GM19467 (cell line): ENCODE measurements around the gene SMYD3.
A peak's percentile ranks its signal among the peaks of the same experiment; 100 is the strongest.
"Not testable (repeated sequence)": the region's sequence is repeated elsewhere in the genome, so short reads cannot be mapped to it uniquely, and the experiment has no call there.

Source experiments
- ATAC-seq: cut with Tn5 transposase; IDR thresholded peaks from one replicate; pipeline ENCODE4 v1.9.1; 2021; ENCODE audit warnings: mild to moderate bottlenecking, moderate library complexity; ENCODE audit not compliant: unreplicated experiment

SMYD3 gene

DNA sequence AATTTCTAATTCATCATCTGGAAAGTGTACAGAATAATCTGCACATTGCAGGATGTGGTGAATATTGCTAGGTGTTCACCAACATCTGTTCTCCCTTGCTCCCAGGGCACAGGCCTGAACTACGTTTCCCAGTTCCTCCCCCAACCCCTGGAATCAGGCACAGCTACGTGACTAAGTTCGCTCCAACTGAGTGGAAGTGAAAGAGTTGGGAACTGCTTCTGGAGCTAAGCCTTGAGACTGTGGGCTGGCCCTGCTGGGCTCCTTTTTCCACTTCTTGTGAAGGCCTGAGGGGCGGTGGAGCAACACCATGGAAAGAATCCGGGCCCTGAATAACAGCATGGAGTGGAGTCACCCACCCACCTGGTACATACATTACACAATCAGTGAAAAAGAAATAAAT lies 534.6 kb downstream of the SMYD3 start:
- ATAC-seq, result no peak

GRCh38 chr1:245971711-245972085 lies 535.4 kb downstream of the SMYD3 start:
- no peak for ATAC-seq

- ATAC-seq, result not testable (repeated sequence)
Measured at GRCh38 chr1:245971076-245971710, 535.9 kb downstream of the SMYD3 start.

DNA sequence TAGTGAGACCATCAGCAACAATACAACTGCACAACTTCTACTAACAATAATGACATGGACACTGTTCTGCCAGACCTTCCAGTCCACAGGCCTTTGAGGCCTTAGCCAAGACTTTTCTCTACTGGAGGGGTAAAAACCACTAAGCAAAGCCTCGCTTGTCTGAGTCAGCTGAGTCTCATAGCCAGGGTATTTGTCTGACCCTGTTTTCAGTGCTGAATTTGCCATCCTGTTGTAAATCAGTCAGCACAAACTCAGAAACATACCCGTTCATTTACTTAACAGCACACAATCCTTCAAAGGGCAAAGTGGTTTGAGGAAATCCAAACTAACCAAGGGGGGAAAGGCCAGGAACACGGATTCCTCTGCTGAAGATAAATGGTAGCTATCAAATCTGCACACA lies 537.8 kb downstream of the SMYD3 start:
- ATAC-seq, result no peak

- ATAC-seq, result no peak
Measured at GRCh38 chr1:245968775-245969174, 538.3 kb downstream of the SMYD3 start.

DNA sequence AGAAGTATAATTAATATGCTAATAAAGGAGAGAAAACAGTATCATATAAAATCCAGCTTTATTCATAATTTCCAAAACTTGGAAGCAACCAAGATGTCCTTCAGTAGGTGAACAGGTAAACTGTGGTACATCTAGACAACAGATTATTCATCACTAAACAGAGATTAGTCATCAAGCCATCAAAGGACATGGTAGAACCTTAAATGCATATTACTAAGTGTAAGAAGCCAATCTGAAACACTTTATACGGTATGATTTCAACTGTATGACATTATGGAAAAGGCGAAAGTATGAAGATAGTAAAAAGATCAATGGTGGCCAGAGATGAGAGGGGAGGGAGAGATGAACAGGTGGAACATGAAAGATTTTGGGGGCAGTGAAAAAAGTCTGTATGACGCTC lies 541.7 kb downstream of the SMYD3 start:
- no peak for ATAC-seq

DNA sequence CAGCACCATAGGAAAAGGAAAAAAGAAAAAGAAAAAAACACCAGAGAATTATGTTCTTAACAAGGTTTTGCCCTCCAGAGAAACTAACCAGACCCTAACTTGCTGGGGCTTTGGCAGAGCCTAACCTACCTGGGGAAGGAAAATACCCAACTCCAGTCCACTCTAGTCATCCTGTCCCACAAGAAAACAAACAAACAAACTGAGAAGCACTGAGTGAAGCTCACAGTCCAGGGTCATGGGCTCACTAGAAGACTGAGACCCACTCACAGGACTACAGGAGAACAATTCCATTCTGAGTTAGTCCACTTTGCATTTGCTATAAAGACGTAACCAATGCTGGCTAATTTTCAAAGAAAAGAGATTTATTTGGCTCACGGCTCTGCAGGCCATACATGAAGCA lies 543.4 kb downstream of the SMYD3 start:
- no peak for ATAC-seq

- no peak for ATAC-seq
Measured at GRCh38 chr1:245962453-245962852, 544.6 kb downstream of the SMYD3 start.

DNA sequence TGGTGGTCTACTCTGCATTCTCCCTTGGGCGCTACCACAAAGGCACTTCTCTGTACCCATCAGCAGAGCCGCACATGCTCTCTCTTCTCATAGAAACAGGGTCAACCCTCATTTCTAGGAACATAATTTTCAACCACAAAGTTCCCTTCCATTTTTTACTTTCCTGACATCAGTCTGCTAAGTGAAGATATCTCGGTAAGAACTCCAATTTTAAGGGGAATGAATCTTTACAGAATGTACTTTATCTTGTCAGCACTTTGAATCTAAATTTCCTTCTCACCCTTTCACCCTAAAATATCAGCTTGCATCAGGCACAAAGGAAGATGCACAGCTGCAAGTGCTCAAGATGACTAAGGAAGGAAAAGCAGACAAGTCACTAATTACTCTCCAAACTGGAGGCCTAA lies 545.9 kb downstream of the SMYD3 start:
- no peak for ATAC-seq

DNA sequence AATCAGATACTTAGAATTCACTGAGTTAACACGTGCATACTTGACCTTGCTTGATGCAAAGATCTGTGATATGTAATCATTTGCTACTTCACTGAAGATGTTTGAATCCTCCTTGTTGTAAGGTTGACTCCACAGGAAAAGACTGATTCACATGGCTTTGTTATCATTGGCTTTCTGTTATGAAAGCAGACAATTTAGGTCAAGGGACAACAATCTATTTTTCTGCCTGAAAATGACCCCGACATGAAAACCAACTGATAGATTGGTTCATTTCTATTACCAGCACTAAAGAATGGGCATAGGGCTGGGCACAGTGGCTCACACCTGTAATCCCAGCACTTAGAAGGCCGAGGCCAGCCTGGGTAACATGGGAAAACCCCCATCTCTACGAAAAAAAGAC lies 546.9 kb downstream of the SMYD3 start:
- ATAC-seq, result no peak

DNA sequence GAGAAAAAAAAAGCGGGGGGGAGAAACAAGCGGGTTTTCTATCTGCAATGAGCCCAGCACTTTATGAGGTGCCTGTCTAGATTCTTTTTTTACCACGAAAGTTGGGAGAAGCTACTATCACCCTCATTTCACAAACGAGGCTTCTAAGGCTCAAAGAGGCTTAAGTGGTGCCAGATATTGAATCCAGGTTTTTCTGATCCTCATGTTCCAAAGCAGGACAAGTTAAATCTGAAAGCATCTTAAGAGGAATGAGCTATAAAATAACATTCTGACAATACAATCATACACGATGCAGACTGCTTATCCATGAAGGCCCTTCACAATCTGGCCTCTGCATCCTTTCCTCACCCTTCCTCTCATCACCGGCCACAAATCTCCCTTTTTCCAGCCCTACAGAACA lies 549.1 kb downstream of the SMYD3 start:
- ATAC-seq, result no peak

GRCh38 chr1:245957427-245957826 lies 549.7 kb downstream of the SMYD3 start:
- ATAC-seq, result no peak

- ATAC-seq, result no peak
Measured at GRCh38 chr1:245956225-245956624, 550.9 kb downstream of the SMYD3 start.

DNA sequence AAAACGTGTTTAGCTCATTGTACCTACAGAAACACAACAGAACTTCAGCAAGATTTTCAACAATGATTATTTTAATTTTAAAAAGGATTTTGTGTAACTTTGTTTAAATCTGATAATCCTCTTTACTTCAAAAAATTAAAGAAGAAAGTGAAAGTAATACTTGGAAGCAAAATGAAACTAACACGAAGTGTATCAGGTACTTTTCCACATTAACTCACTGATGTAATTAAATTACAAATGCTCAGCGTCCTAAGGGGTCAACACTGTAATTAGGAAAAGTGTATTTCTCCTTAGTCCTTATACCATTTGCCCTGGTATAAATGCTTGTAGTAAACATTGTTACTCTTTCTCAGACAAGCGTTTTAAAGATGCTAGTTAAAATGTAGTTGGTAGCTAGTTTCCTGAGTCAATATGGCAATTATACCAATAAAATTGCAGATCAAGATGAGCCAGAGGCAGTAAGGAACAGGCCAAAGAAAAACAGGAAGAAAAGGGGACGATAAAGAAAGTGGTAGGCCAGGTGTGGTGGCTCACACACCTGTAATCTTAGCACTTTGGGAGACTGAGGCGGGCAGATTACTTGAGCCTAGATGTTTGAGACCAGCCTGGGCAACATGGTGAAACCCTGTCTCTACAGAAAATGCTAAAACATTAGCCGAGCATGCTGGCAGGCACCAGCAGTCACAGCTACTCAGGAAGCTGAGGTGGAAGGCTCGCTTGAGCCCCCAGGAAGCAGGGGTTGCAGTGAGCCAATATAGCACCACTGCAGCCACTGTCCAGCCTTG lies 553.0 kb downstream of the SMYD3 start:
- peak; percentile 51 for ATAC-seq

DNA sequence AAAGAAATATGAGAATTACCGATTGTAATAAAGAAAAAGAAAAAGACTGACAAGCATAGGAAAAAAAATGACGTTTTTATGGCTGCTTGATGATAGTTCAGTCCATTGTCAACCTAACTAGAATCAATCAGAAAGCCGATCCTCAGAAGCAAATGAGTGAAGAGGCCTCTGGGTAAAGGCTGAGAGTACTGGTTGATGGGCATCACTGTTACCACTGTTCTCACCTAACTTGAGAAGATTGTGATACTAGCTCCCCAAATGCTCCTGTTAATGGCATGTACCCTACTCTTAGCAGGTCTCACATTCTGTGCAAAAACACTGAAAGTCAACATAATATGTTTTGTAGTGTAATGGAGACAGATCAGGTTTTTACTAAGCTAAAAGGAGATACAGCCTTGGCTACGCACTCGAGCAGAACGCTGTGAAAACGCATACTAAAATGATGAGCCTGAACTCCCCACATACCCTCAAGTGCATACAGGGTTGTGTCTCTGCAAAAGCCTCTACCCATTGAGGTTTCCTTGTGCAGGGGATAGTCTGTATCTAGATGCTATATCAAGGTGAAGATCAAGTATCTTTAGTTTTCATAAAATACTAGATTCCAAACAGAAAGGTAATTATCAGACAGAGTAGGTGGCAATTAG lies 554.6 kb downstream of the SMYD3 start:
- no peak for ATAC-seq

- no peak for ATAC-seq
Measured at GRCh38 chr1:245948786-245949185, 558.3 kb downstream of the SMYD3 start.

DNA sequence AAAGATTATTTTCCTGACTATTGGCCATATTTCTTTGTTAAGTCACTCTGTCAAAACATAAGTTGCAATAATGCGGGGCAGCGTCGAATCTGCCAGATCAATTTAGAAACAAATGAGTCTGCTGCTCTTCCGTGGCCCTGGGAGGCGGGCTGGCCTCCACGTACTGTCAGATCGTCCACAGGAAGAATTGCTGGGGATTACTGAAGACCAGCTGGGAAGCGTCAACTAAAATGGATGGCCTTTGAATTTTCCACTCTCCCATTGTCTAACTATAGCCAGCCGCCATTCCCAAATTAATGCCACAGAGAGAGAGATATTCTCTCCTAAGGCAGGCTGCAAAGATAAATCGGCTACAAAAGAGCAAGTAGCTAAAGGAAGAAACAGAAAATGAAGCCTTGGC lies 560.2 kb downstream of the SMYD3 start:
- no peak for ATAC-seq

- not testable (repeated sequence) for ATAC-seq
Measured at GRCh38 chr1:245945136-245945535, 561.9 kb downstream of the SMYD3 start.

DNA sequence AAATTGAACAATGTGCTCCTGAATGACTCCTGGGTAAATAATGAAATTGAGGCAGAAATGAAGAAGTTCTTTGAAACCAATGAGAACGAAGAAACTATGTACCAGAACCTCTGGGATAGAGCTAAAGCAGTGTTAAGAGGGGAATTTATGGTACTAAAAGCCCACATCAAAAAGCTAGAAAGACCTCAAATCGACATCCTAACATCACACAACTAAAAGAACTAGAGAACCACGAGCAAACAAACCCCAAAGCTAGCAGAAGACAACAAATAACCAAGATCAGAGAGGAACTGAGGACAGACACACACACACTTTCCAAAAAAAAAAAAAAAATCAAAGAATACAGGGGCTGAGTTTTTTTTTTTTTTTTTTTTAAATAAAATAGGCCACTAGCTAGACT lies 564.2 kb downstream of the SMYD3 start:
- no peak for ATAC-seq

- not testable (repeated sequence) for ATAC-seq
Measured at GRCh38 chr1:245941771-245942170, 565.3 kb downstream of the SMYD3 start.

DNA sequence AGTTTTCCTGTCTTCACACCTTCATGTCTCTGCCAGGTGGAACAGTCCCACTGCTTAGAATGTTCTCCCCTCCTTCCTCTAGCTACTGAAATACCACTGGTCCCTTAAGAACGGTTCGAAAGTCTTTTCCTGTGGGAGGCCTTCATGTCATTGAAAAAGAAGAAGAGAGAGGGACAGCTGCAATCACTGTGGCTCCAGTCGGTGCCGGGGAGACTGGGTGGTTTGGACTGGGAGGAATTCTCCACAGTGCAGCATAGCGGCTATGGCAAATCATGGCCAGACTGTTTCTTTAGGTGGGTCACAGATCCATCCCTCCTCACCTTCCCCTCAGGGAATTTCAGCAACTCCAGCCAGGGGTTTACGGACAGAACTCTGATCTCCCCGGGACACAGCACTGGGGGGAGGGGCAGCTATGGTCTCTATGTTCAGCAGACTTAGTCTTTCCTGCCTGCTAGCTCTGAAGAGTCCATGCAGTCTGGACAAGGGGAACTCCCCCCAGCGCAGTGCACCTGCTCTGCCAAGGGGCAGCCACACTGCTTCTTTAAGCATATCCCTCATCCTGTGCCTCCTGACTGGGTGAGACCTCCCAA lies 567.2 kb downstream of the SMYD3 start:
- ATAC-seq, result no peak

DNA sequence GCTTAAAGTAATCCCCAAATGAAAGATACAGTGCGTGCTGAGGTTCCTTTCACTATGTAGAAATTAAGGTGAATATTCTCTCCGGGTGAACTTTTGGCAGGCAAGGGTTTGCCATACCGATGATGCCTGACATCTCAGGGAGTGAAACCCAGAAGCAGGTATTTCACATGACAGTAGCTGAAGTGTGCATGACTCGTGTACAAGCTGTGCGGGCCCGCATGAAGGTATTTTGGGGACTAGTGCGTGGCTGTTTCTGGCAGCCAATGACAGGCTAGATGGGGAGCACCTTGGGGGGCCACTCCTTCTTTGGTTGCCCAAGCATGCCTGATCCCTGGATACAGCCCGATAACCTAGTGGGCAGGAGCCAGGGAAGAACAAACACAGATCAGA lies 569.0 kb downstream of the SMYD3 start:
- no peak for ATAC-seq
